Measurements from ENCODE around the gene GPR137B. TPM values are rescaled to one million over a fixed set of nuclear protein-coding genes. Genes with fewer than 3 reads are reported as not detected.

The GPR137B gene
- total and polyA plus RNA-seq, 9 donors = 2.9 to 13.2 (median 5.2) TPM

DNA sequence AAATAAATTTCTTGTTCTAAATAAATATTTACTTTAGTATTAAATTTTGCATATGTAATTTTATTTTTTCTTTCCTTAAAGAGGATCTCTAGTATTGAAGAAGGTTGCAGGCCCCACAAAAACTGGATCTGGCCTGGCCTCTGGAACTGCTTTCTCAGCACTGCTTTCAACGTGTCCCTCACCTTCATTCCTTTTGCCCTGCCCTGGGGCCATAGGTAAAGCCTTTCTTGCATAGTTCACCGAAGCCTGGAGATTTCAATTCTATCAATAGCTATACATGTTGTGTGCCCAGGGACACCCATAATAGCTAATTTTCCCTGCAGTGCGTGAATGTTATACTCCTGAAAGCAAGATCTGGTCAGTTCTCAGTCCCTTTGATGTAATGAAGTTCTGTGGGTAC, 12.0 kb upstream of the GPR137B start:
- no peaks in the 10 kb centered on the region for H3K9me3 ChIP-seq (replicated peaks; ENCODE audit: control insufficient read depth, low read depth, low read length)
- H3K4me1 ChIP-seq (ENCODE audit: control insufficient read depth, insufficient read depth, low read length) = peaks cover 2% of the 10 kb centered on the region
- 75% methylated on average over 3 of the region's 3 CpGs for WGBS (ENCODE audit: insufficient coverage)
- no peaks in the 10 kb centered on the region for H3K27me3 ChIP-seq (ENCODE audit: control insufficient read depth, insufficient read depth, low read length)
- no peak overlapping the region for H3K4me3 ChIP-seq (ENCODE audit: low read length)
- no peaks in the 10 kb centered on the region for H3K36me3 ChIP-seq (ENCODE audit: control insufficient read depth, insufficient read depth, low read length)
- no peak for DNase-seq
- H3K27ac ChIP-seq (ENCODE audit: low read length) = no peak overlapping the region

- H3K27ac ChIP-seq (ENCODE audit: low read length) = no peak overlapping the region
- no CpG with 5 or more reads among the region's 1 CpG for WGBS (ENCODE audit: insufficient coverage)
- no peak overlapping the region for H3K4me3 ChIP-seq (ENCODE audit: low read length)
- no peaks in the 10 kb centered on the region for H3K36me3 ChIP-seq (ENCODE audit: control insufficient read depth, insufficient read depth, low read length)
- peaks cover 2% of the 10 kb centered on the region for H3K4me1 ChIP-seq (ENCODE audit: control insufficient read depth, insufficient read depth, low read length)
- H3K27me3 ChIP-seq (ENCODE audit: control insufficient read depth, insufficient read depth, low read length) = peaks cover 3% of the 10 kb centered on the region
- no peaks in the 10 kb centered on the region for H3K9me3 ChIP-seq (replicated peaks; ENCODE audit: control insufficient read depth, low read depth, low read length)
- DNase-seq = no peak
These were observed 10.4 kb upstream of the GPR137B start for GRCh38 chr1:236131916-236132315.

DNA sequence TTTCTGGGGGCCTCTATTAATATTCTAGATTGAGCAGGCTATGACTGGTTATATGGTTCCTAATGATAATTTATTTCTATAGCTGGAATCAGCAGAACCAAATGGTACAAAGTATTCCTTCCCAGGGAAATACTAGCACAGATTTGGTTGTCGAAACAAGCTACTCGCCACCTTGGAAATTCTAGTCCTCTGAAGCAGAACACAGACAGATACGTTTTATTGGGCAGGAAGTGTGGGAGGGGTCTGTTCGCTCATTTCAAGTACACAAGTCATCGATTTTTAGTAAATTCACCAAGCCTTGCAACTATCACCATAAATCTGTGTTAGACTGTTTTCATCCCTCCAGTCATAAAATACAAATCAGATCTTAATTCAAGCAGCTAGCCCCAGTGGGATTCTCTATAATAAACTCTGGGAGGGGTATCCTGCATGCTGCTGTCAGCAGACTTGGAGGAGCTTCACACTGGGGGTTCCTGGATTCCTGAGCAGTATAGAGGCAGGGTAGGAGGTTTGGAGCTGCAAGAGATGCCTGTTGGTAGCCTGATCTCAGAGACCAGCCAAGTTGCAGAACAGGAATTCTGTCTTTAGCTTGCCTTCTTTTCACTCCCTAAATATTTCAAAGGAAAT, 9.8 kb upstream of the GPR137B start:
- no peak overlapping the region for H3K4me3 ChIP-seq (ENCODE audit: low read length)
- WGBS (ENCODE audit: insufficient coverage) = 80% methylated on average over 1 of the region's 5 CpGs
- peaks cover 3% of the 10 kb centered on the region for H3K27me3 ChIP-seq (ENCODE audit: control insufficient read depth, insufficient read depth, low read length)
- H3K9me3 ChIP-seq (replicated peaks; ENCODE audit: control insufficient read depth, low read depth, low read length) = no peaks in the 10 kb centered on the region
- no peak overlapping the region for H3K27ac ChIP-seq (ENCODE audit: low read length)
- DNase-seq = no peak
- no peaks in the 10 kb centered on the region for H3K36me3 ChIP-seq (ENCODE audit: control insufficient read depth, insufficient read depth, low read length)
- peaks cover 2% of the 10 kb centered on the region for H3K4me1 ChIP-seq (ENCODE audit: control insufficient read depth, insufficient read depth, low read length)

- 77% methylated on average over 2 of the region's 7 CpGs for WGBS (ENCODE audit: insufficient coverage)
These were observed 9.0 kb upstream of the GPR137B start for GRCh38 chr1:236133339-236133738.

GRCh38 chr1:236133802-236134201, 8.5 kb upstream of the GPR137B start:
- no peak for DNase-seq
- no peaks in the 10 kb centered on the region for H3K36me3 ChIP-seq (ENCODE audit: control insufficient read depth, insufficient read depth, low read length)
- no peak overlapping the region for H3K4me3 ChIP-seq (ENCODE audit: low read length)
- H3K27ac ChIP-seq (ENCODE audit: low read length) = no peak overlapping the region
- no CpG with 5 or more reads among the region's 1 CpG for WGBS (ENCODE audit: insufficient coverage)
- H3K4me1 ChIP-seq (ENCODE audit: control insufficient read depth, insufficient read depth, low read length) = peaks cover 2% of the 10 kb centered on the region
- H3K27me3 ChIP-seq (ENCODE audit: control insufficient read depth, insufficient read depth, low read length) = peaks cover 12% of the 10 kb centered on the region
- no peaks in the 10 kb centered on the region for H3K9me3 ChIP-seq (replicated peaks; ENCODE audit: control insufficient read depth, low read depth, low read length)

More at GRCh38 chr1:236133339-236133738, 9.0 kb upstream of the GPR137B start:
- Histone ChIP-seq H3K27me3 (ENCODE audit: control insufficient read depth, insufficient read depth, low read length) (peaks cover 11% of the 10 kb centered on the region), H3K4me1 (ENCODE audit: control insufficient read depth, insufficient read depth, low read length) (peaks cover 2% of the 10 kb centered on the region), H3K36me3 (ENCODE audit: control insufficient read depth, insufficient read depth, low read length) (no peaks in the 10 kb centered on the region), H3K27ac (ENCODE audit: low read length) (no peak overlapping the region), H3K9me3 (replicated peaks; ENCODE audit: control insufficient read depth, low read depth, low read length) (no peaks in the 10 kb centered on the region), H3K4me3 (ENCODE audit: low read length) (no peak overlapping the region)
- DNase-seq = no peak

- Histone ChIP-seq H3K9me3 (replicated peaks; ENCODE audit: control insufficient read depth, low read depth, low read length) (no peaks in the 10 kb centered on the region), H3K4me1 (ENCODE audit: control insufficient read depth, insufficient read depth, low read length) (peaks cover 2% of the 10 kb centered on the region), H3K36me3 (ENCODE audit: control insufficient read depth, insufficient read depth, low read length) (no peaks in the 10 kb centered on the region), H3K4me3 (ENCODE audit: low read length) (no peak overlapping the region), H3K27me3 (ENCODE audit: control insufficient read depth, insufficient read depth, low read length) (peaks cover 38% of the 10 kb centered on the region), H3K27ac (ENCODE audit: low read length) (no peak overlapping the region)
- 89% methylated on average over 4 of the region's 4 CpGs for WGBS (ENCODE audit: insufficient coverage)
- no peak for DNase-seq
These were observed 5.0 kb upstream of the GPR137B start for GRCh38 chr1:236137285-236137852.

- no peak for DNase-seq
- H3K9me3 ChIP-seq (replicated peaks; ENCODE audit: control insufficient read depth, low read depth, low read length) = no peaks in the 10 kb centered on the region
- peaks cover 47% of the 10 kb centered on the region for H3K27me3 ChIP-seq (ENCODE audit: control insufficient read depth, insufficient read depth, low read length)
- no peaks in the 10 kb centered on the region for H3K36me3 ChIP-seq (ENCODE audit: control insufficient read depth, insufficient read depth, low read length)
- H3K27ac ChIP-seq (ENCODE audit: low read length) = no peak overlapping the region
- no peak overlapping the region for H3K4me3 ChIP-seq (ENCODE audit: low read length)
- 83% methylated on average over 3 of the region's 4 CpGs for WGBS (ENCODE audit: insufficient coverage)
- peaks cover 15% of the 10 kb centered on the region for H3K4me1 ChIP-seq (ENCODE audit: control insufficient read depth, insufficient read depth, low read length)
These were observed 2.8 kb upstream of the GPR137B start for GRCh38 chr1:236139495-236139894.

DNA sequence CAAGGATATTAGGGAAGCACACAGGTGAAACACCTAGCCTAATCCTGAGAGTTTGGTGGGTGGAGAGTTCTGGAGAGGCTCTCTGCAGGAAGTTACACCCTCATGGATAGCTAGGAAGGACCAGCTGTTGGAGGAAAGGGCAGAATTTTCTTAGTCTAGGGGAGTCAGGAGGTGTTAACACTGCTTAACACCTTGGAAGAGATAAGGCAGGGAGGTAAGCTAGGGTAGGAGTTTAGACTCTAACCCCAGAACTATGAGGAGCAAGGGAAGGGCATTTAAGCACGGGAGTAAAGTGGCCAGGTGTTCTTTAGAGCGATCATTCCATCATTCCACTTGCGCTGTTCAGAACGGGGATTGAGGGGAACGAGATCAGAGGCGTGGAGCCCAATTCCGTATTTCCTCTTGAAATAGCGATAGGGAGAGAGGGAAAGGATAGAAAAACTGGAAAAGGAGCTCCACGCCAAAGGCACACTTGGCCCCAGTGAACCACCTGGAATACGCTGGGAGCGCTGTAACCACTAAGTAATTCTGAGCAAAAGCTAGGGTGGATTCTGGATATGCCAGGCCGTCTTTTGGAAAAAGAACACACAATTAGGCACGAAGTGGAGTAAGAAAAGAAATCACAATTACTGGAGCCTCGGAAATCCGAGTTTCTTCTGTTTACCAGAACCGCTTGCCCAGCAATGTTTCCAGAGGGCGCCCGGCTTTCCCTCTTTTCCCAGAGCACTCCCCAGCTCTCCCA, 1.5 kb upstream of the GPR137B start:
- DNase-seq = no peak
- Histone ChIP-seq H3K9me3 (replicated peaks; ENCODE audit: control insufficient read depth, low read depth, low read length) (no peaks in the 10 kb centered on the region), H3K36me3 (ENCODE audit: control insufficient read depth, insufficient read depth, low read length) (no peaks in the 10 kb centered on the region), H3K27ac (ENCODE audit: low read length) (no peak overlapping the region), H3K27me3 (ENCODE audit: control insufficient read depth, insufficient read depth, low read length) (peaks cover 45% of the 10 kb centered on the region), H3K4me3 (ENCODE audit: low read length) (peak overlapping the region; percentile 45), H3K4me1 (ENCODE audit: control insufficient read depth, insufficient read depth, low read length) (peaks cover 15% of the 10 kb centered on the region)
- WGBS (ENCODE audit: insufficient coverage) = 2% methylated on average over 14 of the region's 18 CpGs

GRCh38 chr1:236141447-236142252, 689 bp upstream of the GPR137B start:
- peaks cover 15% of the 10 kb centered on the region for H3K4me1 ChIP-seq (ENCODE audit: control insufficient read depth, insufficient read depth, low read length)
- no peaks in the 10 kb centered on the region for H3K36me3 ChIP-seq (ENCODE audit: control insufficient read depth, insufficient read depth, low read length)
- H3K4me3 ChIP-seq (ENCODE audit: low read length) = peak overlapping the region; percentile 45
- H3K27ac ChIP-seq (ENCODE audit: low read length) = no peak overlapping the region
- H3K27me3 ChIP-seq (ENCODE audit: control insufficient read depth, insufficient read depth, low read length) = peaks cover 44% of the 10 kb centered on the region
- 2% methylated on average over 46 of the region's 67 CpGs for WGBS (ENCODE audit: insufficient coverage)
- no peaks in the 10 kb centered on the region for H3K9me3 ChIP-seq (replicated peaks; ENCODE audit: control insufficient read depth, low read depth, low read length)
- DNase-seq = peak; percentile 52
